Measurements from ENCODE around the gene UCHL3. TPM values are rescaled to one million over a fixed set of nuclear protein-coding genes. Genes with fewer than 3 reads are reported as not detected.

UCHL3 gene
- total and polyA plus RNA-seq, 2 of the 8 experiments (the other 6 are each of a cell fraction or from before 2014, with no cell fraction given): 33.0 to 61.1 TPM

GRCh38 chr13:75610466-75610865 is 60.9 kb downstream of the UCHL3 start:
- no peak overlapping the region for H4K8ac ChIP-seq (ENCODE audit: extremely low read depth, insufficient read depth, low read length)
- H2BK20ac ChIP-seq (ENCODE audit: low read length): no peak overlapping the region
- H2BK5ac ChIP-seq (ENCODE audit: low read depth, low read length): no peak overlapping the region
- H4K5ac ChIP-seq (ENCODE audit: insufficient read length, low read depth, low read length): no peak overlapping the region
- no peaks in the 10 kb centered on the region for H3K4me1 ChIP-seq (replicated peaks in 1 of 4; ENCODE audit: control insufficient read depth in 3 of 4, insufficient read depth in 4 of 4, low read length in 3 of 4)
- no peaks in the 10 kb centered on the region; a peak in 1 of 8 replicates for H3K36me3 ChIP-seq (ENCODE audit: control insufficient read depth in 2 of 4, insufficient read depth in 4 of 4, low read length in 3 of 4)
- no peak overlapping the region for H3K56ac ChIP-seq (replicated peaks; ENCODE audit: insufficient read length, low read depth, low read length)
- no peak overlapping the region for H3K27ac ChIP-seq (ENCODE audit: low read depth, low read length)
- no peaks in the 10 kb centered on the region for H3K27me3 ChIP-seq (replicated peaks in 1 of 4; ENCODE audit: control insufficient read depth in 3 of 4, extremely low read depth in 1 of 4, insufficient read depth in 3 of 4, low read length in 3 of 4)
- H2BK120ac ChIP-seq (replicated peaks; ENCODE audit: low read depth, low read length): no peak overlapping the region
- no peak for TF ChIP-seq HDAC2 (IDR thresholded peaks at IDR 0.05; ENCODE audit: borderline replicate concordance in 1 of 2, low read depth in 2 of 2, low read length in 2 of 2)
- TF ChIP-seq SIX5 (IDR thresholded peaks at IDR 0.05; ENCODE audit: low read depth, low read length): no peak
- TF ChIP-seq USF2 (IDR thresholded peaks at IDR 0.05; ENCODE audit: low read length): no peak
- no peak for TF ChIP-seq SIN3A (conservative IDR thresholded peaks at IDR 0.05 in 1 of 2, IDR thresholded peaks at IDR 0.05 in 1 of 2; ENCODE audit: low read depth in 1 of 2, low read length in 2 of 2)
- no peak for TF ChIP-seq MAFK (IDR thresholded peaks at IDR 0.05; ENCODE audit: low read depth, low read length)
- TF ChIP-seq POU5F1 (IDR thresholded peaks at IDR 0.05; ENCODE audit: low read depth, low read length): no peak
- no peak for TF ChIP-seq TCF12 (IDR thresholded peaks at IDR 0.05; ENCODE audit: low read depth, low read length)
- TF ChIP-seq CTBP2 (IDR thresholded peaks at IDR 0.05; ENCODE audit: borderline replicate concordance, insufficient read depth, insufficient read length, low read length): no peak
- TF ChIP-seq, protein P1, sequence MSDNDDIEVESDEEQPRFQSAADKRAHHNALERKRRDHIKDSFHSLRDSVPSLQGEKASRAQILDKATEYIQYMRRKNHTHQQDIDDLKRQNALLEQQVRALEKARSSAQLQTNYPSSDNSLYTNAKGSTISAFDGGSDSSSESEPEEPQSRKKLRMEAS (IDR thresholded peaks at IDR 0.05): no peak
- TF ChIP-seq FOSL1 (IDR thresholded peaks at IDR 0.05; ENCODE audit: insufficient read depth, low read depth, low read length): no peak
- TF ChIP-seq KDM5A (IDR thresholded peaks at IDR 0.05; ENCODE audit: low read length): no peak
- TF ChIP-seq EZH2 (IDR thresholded peaks at IDR 0.05; ENCODE audit: low read depth, low read length, severe bottlenecking): no peak
- TF ChIP-seq POLR2A (IDR thresholded peaks at IDR 0.05; ENCODE audit: control extremely low read depth in 1 of 2, low read depth in 2 of 2, low read length in 2 of 2): no peak
- TF ChIP-seq RFX5 (IDR thresholded peaks at IDR 0.05; ENCODE audit: borderline replicate concordance, low read depth, low read length): no peak
- H3K4ac ChIP-seq (replicated peaks; ENCODE audit: insufficient read length, low read depth, low read length): no peak overlapping the region
- no peaks in the 10 kb centered on the region for H4K20me1 ChIP-seq (replicated peaks in 1 of 2; ENCODE audit: control insufficient read depth in 1 of 2, insufficient read depth in 2 of 2, low read length in 2 of 2)
- ChIA-PET POLR2A (ENCODE audit: partially characterized antibody) (no interaction called here), CTCF (ENCODE audit: partially characterized antibody) (interaction anchor here (0.6 kb wide), 1 partner anchor 1449 kb away, joined by 3 read pairs; no protein-coding TSS in a partner anchor)
- no peaks in the 10 kb centered on the region for H3K79me1 ChIP-seq (ENCODE audit: low read depth, low read length)
- H4K91ac ChIP-seq (replicated peaks; ENCODE audit: insufficient read length, low read length): no peak overlapping the region
- H3K79me2 ChIP-seq (ENCODE audit: control insufficient read depth in 1 of 2, insufficient read depth in 2 of 2, low read length in 2 of 2): no peaks in the 10 kb centered on the region
- no peak overlapping the region for H2BK15ac ChIP-seq (ENCODE audit: low read length)
- H2BK12ac ChIP-seq (ENCODE audit: low read depth, low read length): no peak overlapping the region
- H3K9ac ChIP-seq (replicated peaks in 1 of 4; ENCODE audit: extremely low read depth in 1 of 4, low read depth in 3 of 4, low read length in 3 of 4): no peak overlapping the region
- DNase-seq (ENCODE audit: low read depth in 1 of 2, low spot score in 2 of 2) (no peak), FAIRE-seq (no peak)
- H2AK5ac ChIP-seq (ENCODE audit: low read depth, low read length): no peak overlapping the region
- H3K23me2 ChIP-seq (ENCODE audit: low read depth, low read length): no peaks in the 10 kb centered on the region; the same call in 1 of the 2 replicates
- no peak overlapping the region for H3K14ac ChIP-seq (ENCODE audit: insufficient read length)
- H3K4me3 ChIP-seq (ENCODE audit: extremely low read depth in 1 of 4, insufficient read depth in 2 of 4, low read depth in 3 of 4, low read length in 4 of 4): no peak overlapping the region
- H2AFZ ChIP-seq (ENCODE audit: low read length): no peak overlapping the region
- H3K9me3 ChIP-seq (ENCODE audit: insufficient read depth in 2 of 2, low read depth in 1 of 2, low read length in 1 of 2): no peaks in the 10 kb centered on the region
- no peak overlapping the region for H3K18ac ChIP-seq (ENCODE audit: extremely low read depth, low read length)
- no peak overlapping the region for H3K23ac ChIP-seq (ENCODE audit: insufficient read length)
- H3K4me2 ChIP-seq (ENCODE audit: insufficient read depth in 1 of 2, low read depth in 2 of 2, low read length in 2 of 2): no peak overlapping the region

Data from H1 (cell line).